Measurements from ENCODE around the gene DSTYK.

DNA sequence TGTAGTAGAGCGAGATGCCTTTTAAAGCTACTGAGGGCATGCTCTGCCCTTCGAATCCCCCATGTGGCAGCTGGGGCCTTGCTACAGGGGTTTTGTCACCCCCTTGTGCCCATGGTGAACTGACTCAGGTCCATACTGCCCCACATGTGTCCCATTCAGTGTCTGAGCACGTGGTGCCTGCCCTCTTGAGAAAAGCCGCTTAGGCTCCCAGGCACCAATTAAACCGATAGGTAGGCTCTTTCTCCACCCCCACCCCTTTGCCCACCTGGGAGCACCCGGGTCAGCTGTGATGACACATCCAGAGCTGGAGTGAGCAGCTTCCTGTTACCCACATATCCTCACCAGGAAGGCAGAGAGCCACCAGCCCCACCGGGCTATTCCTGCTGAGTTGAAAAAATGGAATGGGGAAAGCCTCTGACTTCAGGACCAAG lies 46.8 kb upstream of the DSTYK start:
- no peak for TF ChIP-seq POLR2A (IDR thresholded peaks at IDR 0.05)
- TF ChIP-seq CTCF (IDR thresholded peaks at IDR 0.05), result no peak

Measured in heart left ventricle (tissue), 13 donors.